Hair follicular keratinocyte (primary cell): ENCODE data around the gene TBCD. TPM values are rescaled to one million over a fixed set of nuclear protein-coding genes. Genes with fewer than 3 reads are reported as not detected.

Experiments used
- total RNA-seq: library from RNA; depleted of rRNA; stranded (reverse); fragments of >200 nt; gene quantifications from 2 replicates; pipeline ENCODE4 v1.2.3, GENCODE V29; 2015

The TBCD gene
- 39.1 and 61.7 TPM in 2 replicates for total RNA-seq

GRCh38 chr17:82751571-82752370 is at the start of gene TBCD:
TBCD (plus strand) TSS chr17:82752065; CDS start chr17:82752194, 129 bp downstream.

GRCh38 chr17:82716203-82717010 is 35.5 kb upstream of the TBCD start, which contains the start of gene FN3KRP:
FN3KRP (plus strand) TSS chr17:82716706; CDS start chr17:82716756, 50 bp downstream.

GRCh38 chr17:82734987-82735866 is 16.6 kb upstream of the TBCD start, which contains the start of gene FN3K:
FN3K (plus strand) TSS chr17:82735615; CDS start chr17:82735637, 22 bp downstream.

GRCh38 chr17:82839617-82840292 is 87.9 kb downstream of the TBCD start, which contains the start of gene ZNF750:
ZNF750 (minus strand) TSS chr17:82840022; CDS start chr17:82832454, 7,568 bp downstream.

Other genes with a start within 250 kb of the TBCD start
- gene FOXK2, start 232.3 kb upstream of the TBCD start, total RNA-seq = 45.4 and 48.2 TPM in 2 replicates
- gene WDR45B, start 103.6 kb upstream of the TBCD start, total RNA-seq = 51.5 and 61.9 TPM in 2 replicates
- gene RAB40B, start 53.4 kb upstream of the TBCD start, total RNA-seq = 7.1 and 17.7 TPM in 2 replicates
- gene FN3KRP, start 35.4 kb upstream of the TBCD start, total RNA-seq = 13.6 and 16.7 TPM in 2 replicates
- 0.34 and 1.0 TPM in 2 replicates for gene FN3K, start 16.4 kb upstream of the TBCD start, total RNA-seq
- gene ZNF750, start 88.0 kb downstream of the TBCD start, total RNA-seq = 0.08 and 0.70 TPM in 2 replicates